Measurements from ENCODE around the gene ZNF530.

ZNF530 gene

DNA sequence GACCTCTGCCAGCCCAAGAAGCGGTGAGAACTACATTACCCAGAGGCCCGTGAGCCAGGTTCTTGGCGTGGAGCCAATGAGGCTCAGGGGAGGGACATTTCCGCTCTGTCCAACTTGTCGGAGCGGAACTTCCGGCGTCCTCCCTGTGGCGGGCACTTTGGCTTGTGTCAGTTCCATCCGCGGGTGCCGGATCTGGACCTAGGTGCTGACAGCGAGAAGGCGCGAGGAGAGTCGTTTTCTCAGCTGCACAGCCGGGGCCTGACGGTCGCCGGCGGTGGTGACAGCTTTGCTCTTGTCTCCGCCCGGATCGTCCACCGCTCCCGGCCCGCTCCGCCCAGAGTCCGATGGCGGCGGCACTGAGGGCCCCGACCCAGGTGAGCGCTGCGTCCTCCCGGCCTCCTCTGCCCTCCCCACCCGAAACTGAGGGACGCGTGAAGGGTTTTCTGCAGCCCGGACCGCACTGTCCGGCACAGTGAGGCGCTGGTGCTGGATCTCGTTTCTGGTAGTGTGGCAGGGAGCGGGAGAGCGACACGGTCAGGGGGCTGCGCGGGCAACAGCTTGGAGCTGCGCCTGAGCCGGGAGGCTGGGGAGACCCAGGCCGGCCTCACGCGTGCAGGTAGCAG, at the start of gene ZNF530:
ZNF530 (plus strand) TSS at position 125 of the 623 bp plus-strand sequence. CDS start 4,461 bp downstream, outside the sequence.
- peak; percentile 82 for DNase-seq

DNA sequence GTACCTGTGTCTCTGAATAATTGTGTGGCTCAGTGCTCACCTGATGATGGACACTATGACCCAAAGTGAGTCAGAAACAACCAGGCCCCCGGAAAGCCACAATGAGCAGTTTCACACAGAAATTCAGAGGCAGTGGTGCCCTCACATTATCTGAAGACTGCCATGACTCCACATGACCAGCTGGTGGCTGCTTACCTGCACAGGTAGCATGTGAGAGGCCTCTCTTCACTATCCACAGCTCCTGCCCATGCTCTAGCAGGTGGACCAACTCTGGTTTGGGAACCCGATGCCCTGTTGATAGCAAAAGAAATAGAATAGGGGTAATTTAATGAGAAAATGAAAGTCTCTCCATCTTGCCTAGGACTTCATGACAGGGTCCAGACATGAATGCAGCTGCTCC, 47.3 kb upstream of the ZNF530 start:
- no peak for DNase-seq

DNA sequence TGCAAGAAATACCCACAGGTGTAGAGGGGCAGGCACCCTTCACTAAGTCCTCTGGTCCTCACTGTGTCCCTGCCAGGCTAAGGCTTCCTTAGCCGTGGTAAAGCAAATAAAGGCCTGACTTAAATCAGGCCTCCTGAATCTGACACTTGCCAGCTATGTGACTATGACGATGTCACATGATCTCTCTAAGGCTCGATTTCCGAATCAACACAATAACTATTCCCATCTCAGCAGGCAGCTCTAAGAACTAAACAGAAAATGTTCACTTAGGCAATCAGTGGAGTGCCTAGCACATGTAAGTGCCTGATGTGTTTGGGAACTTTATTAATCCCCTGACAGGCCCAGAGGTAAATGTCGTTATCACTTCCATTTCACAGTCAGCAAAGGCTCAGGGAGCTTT, 42.0 kb upstream of the ZNF530 start:
- no peak for DNase-seq

DNA sequence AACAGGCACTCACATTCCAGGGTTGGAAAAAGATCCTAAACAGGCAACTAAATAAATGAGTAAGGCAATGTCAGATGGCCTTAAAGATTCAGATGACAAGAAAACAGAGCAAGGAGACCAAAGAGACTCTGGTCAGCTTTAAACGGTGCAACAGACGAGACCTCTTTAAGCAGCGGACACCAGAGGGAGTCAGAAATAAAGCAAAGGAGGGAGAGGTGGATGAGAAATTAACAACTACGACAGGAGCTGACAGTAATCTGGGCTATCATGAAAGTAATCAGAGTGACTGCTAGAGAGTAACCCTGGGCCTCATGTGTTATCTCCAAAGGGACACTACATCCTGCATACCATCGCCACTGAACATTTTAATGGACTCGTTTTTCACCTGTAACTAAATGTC, 41.2 kb upstream of the ZNF530 start:
- DNase-seq = no peak

DNA sequence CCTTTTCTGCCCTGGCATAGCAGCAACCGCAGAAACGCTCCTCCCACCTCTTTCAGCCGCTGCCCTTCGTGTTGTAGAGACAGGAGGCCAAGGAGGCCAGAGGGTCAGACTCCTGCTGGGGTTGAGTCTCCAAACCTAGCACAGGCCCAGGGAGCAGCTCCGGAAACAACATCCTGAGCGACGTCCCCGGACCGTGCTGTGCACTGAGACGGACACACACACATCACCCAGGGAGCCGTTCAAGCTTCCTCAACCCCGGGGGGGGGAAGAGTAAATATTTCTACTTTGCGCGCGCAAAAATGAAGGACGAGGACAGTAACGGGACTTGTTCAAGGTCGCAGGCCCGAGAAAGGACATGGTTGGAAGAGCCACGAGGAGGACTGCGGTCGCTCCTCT, 40.7 kb upstream of the ZNF530 start:
- DNase-seq = no peak

DNA sequence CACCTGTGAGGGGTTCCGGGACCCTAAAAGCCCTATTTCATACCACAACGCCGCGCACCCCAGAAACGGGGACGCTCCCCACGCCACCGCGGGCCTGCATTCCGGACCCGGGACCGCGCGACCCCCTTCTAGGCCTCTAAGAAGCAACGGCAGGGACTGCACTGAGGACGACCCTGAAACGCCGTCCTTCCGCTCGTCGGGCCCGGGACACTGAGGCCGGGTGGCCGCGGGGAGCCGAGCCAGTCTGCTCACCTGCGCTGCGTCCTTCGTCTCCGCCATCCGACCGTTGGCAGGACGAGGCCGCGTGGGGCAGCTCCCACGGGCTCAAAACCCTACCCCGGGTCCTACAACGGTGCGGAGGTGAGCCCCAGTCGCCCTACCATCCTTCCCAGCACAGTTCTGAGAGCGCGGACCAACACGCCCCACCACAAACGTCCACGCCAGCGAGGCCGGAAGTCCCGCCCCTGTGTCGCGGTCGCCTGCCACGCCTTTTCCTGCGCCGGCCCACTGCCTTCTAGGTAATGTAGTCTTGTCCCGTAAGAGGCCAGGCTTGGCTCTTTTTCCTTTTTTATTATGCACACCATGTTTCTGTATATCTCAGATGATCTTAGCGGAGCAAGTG, 40.2 kb upstream of the ZNF530 start, which contains the start of gene ZNF550:
ZNF550 (minus strand) TSS at position 460 of the 622 bp plus-strand sequence; CDS start at position 279, 181 bp downstream.
- DNase-seq = peak; percentile 86

DNA sequence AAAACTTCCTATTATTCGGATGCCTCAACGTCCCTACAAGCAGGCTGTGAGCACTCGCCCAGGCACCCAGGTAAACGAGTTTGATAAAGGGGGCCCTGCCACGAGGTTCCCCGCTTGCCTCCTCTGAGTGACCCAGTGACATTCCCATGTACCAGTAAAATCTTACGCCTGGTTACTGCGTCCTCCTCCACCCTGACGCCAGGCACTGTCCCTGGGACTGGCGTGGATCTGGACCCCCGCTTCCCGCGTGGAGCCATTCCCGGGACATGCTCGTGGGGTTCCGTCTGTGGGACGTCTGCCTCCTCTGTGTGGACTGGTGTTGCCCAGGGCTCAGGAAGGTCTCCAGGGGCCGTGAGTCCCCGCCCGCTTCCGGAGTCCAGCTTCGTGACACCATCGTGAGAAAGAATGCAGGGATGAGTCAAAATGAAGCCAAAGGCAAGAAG, 39.6 kb upstream of the ZNF530 start:
- DNase-seq = no peak

DNA sequence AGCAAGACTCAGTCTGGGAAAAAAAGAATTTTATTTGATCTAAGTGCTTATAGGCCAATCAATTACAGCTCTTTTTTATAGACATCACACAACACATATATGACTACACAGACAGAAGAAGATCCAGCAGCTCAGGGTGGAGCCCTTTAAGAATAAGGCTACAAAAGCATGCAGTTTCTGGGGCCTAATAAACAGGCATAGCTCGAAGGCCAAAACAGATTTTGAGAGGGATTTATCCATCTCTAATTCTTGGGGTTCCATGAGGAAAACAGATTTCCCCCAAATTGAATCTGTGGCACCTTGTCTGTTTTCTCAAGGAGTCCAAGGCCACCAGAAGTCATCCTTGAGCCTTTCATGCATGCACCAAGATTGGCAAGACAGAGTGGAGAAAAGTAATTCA, 36.1 kb upstream of the ZNF530 start:
- no peak for DNase-seq

DNA sequence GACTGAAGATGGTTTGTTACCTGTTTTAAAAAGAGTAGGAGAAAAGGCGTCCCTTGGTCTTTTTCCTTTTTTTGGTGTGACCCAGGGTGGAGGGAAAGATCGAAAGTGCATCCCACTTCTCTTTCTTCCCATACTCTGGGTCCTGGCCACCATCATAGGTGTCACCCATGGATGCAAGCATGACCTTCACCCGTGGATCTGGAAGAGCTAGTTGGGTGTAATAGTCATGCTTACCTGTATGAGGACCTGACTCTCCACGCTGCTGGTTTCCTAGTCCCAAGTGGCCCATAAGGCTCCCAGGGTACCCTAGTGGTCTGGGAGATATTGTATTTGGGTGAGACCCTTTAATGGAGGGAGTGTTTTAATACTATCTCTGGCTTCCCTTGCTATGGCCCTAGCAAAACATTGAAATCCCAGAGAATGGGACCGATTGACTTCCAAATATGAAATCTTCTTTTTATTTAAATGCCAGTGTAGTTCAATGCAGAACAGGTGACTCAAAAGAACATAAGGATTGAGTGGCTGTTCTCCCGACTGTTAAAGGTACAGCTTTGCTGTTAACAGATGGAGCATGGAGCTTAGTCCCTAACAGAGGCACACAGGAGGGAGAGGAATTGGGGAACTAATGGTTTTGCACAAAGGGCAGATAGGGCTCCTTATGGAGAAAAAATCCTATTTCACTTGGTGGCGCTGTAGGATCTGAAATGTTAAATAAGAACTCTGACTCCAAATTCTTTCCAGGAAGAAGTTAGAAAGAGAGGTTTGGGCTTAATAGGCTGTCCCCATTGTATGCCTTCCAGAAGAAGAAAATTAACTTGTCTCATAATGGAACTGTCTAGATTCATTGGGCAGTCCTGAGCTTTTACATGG, 33.1 kb upstream of the ZNF530 start:
- no peak for DNase-seq

DNA sequence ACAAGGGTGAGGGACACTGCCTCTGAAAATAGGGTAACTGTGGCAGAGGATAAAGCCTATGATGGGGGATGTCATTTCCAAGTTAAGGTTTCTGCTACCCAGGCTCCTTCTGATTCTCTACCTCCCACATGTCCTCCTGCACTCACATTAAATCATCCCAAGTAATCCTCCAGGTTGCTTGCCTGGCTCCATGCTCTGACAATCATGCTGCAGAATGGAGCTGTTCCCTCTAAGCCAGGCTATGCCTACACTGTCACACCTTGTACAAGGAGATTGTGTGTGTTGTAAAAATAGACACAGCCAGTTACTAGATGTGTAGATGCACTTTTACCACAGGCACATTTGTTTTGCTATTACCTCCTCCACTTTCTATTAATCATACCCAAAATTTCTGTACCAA, 29.0 kb upstream of the ZNF530 start:
- DNase-seq = no peak

DNA sequence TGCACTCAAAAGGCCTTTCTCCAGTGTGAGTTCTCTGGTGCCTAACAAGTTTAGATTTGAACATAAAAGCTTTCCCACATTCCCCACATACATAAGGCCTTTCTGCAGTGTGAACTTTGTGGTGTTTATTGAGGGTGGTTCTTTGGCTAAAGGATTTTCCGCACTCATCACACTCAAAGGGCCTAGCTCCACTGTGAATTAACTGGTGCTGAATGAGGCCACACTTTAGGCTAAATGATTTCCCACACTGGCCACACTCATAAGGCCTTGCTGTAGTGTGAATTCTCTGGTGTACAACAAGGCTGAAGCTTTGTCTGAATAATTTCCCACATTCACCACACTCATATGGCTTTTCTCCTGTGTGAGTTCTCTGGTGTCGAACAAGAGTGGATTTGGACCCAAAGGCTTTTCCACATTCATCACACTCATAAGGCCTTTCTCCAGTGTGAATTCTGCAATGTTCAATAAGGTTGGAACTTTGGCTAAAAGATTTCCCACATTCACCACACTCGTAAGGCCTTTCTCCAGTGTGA, 27.2 kb upstream of the ZNF530 start:
- DNase-seq = no peak

DNA sequence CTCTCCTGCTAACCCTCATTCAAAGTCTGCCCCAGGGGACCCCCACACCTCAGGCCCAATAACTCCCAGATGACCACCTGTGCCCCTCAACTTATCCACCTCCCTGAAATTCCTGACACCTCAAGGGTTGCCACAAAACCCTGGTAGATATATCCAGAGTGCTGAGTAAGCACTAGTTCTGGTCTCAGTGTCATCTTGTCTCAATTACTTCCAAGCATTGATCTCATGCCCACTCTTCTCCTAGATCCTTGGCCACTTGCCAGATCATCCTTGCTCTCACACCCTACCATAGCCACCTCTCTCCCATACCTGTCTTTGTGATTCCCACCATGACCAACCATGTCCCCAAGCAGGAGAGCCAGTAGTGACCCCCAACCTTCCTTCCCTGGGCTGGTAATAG, 23.0 kb upstream of the ZNF530 start:
- DNase-seq = no peak

DNA sequence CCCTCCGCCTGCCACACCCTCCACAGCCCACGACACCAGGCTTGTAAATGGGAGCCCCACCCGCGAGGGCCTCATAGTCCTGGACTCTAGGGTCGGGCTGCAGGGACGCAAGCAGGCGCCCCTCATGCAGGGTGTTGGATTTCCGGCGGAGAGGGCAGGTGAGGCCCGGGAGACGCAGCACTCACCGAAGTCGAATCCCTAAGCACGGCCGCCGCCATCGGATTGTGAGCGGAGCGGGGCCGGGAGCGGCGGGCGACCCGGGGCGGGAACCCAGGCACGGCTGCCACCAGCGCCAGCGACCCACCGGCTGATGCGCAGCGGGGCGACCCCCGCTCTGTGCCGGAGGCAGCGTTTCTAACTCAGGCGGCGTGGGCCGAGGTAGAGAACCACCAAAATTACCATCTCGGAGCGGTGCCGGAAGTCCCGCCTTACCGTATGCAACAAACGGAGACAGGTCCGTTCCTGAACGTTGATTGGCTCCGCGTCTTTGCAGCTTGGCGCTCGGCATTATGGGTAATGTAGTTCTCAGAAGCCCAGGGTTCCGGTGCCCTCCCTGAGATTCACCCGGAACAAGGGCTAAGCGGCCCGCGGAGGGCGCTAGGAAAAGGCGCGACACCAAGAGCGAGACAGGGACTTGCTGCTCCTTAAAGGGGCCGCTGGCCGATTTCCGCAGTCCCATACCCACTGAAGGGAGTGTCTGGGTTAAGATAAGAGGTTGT, 21.0 kb upstream of the ZNF530 start, which contains the start of gene ZNF416:
ZNF416 (minus strand) TSS at position 425 of the 719 bp plus-strand sequence; CDS start at position 218, 207 bp downstream.
- peak; percentile 93 for DNase-seq

DNA sequence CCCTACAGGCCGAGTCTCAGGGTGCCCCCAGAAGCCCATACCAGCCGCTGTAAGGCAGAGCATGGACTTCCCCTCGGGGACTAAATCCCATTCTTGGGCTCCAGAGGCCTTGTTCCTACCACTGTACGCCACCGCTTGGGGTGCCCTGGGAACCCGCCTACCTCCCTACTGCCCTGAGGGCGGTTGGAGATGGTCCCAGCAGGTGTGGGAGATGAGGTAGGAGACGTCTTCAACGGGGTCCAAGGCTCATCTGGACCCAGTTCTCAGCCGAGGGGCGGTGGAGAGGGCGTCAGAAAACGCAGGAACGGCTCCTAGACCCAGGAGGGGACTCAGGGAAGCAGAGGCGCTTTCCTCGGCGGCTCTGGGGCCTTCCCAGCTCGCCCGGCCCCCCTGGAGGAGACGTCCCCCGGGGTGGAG, 16.6 kb upstream of the ZNF530 start:
- DNase-seq = no peak

DNA sequence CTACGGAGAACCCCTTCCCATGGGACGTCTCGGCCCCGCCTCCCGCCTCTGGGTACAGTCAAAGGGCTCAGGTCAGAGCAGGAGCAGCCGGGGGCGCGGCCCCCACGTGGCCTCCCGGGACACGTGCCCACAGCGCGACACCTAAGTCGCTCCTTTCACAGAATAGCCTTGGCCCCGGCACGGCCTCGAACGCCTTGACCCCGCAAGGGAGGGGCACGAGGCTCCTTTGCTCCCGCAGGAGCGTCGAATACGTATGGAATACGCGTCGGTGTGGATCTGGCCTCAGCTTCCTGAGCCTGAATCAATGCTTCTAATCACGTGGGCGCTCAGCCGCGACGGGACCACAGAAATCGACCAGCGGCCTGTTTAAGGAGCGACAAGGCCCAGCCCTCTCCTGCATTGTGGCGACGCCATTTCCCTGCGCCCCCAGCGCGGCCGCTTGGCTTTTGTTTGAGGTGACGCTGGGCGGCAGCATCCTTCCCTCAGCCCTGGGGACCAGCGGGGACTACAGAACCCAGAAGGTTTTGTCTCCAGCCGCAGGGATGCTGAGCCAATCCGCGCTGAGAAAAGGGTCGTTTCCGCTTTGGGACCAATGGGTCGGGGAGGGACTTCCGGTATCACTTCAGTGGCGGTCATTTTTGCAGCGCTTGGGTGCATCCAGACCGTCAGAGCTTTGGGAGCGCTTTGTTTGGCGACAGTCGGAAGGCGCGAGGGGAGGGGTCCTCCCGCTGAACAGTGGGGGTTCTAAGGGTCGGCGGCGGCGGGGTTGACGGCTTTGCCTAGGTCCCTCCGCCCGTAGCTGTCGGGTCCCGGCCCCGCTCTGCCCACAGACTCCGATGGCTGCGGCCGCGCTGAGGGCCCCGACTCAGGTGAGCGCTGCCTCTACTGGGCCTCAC, 15.9 kb upstream of the ZNF530 start, which contains the start of gene ZIK1:
ZIK1 (plus strand) TSS at position 625 of the 896 bp plus-strand sequence; CDS start at position 837, 212 bp downstream.
- peak; percentile 85 for DNase-seq

DNA sequence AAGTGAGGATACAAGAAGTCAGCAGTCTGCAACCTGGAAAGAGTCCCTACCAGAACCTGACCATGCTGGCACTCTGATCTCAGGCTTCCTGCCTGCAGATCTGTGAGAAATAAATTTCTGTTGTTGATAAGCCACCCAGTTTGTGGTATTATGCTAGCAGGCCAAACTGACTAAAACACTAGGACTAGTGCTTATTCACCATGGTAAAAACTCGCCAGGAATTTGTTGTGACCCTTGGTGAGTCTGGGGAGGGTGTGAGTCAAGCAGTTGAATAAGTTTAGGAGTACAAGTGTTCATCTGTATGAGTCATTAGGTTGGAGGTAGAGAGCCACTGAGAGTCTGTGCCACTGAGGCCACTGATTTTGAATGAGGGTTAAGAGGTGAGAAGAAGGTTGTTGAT, 12.2 kb upstream of the ZNF530 start:
- DNase-seq = no peak

DNA sequence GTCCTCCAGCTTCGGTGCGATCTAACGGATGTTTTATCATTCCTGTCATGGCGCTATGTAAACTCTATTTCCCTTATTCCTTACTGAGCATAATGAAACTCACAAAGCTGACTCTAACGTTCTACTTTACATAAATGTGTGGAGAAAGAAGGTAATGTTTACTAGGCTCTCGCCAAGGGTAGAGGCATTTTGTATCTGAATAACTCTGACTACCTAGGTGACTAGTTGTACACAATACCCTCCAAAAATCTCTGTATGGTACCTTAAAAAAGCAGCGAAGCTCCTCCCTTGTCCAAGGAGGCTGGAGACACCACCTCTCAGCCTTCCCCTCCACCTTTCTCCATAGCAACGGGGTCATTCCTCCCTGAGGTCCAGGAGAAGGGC, 316 bp upstream of the ZNF530 start:
- DNase-seq = no peak

DNA sequence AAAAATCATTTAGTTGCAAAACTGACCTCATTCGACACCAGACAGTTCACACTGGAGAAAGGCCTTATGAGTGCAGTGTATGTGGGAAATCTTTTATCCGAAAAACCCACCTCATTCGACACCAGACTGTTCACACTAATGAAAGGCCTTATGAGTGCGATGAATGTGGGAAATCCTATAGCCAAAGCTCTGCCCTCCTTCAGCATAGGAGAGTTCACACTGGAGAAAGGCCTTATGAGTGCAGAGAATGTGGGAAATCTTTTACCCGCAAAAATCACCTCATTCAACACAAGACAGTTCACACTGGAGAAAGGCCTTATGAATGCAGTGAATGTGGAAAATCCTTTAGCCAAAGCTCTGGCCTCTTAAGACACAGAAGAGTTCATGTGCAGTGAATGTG, 7.2 kb downstream of the ZNF530 start:
- DNase-seq = no peak

DNA sequence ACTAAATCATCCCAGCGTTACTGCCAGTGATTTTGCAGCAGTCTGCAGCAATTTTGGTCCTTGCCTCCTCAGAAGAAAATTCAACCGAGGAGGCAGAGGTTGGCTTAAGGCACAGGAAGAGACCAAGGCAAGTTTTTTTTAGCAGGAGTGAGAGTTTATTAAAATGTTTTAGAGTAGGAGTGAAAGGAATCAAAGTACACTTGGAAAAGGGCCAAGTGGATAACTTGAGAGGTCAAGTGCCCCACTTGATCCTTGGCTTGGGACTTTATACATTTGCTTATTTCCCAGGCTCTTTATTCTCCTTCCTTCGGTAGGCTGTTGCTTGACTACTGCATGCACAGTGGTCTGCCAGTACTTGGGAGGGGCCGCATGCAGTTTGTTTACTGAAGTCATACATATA, 11.4 kb downstream of the ZNF530 start:
- DNase-seq = no peak

DNA sequence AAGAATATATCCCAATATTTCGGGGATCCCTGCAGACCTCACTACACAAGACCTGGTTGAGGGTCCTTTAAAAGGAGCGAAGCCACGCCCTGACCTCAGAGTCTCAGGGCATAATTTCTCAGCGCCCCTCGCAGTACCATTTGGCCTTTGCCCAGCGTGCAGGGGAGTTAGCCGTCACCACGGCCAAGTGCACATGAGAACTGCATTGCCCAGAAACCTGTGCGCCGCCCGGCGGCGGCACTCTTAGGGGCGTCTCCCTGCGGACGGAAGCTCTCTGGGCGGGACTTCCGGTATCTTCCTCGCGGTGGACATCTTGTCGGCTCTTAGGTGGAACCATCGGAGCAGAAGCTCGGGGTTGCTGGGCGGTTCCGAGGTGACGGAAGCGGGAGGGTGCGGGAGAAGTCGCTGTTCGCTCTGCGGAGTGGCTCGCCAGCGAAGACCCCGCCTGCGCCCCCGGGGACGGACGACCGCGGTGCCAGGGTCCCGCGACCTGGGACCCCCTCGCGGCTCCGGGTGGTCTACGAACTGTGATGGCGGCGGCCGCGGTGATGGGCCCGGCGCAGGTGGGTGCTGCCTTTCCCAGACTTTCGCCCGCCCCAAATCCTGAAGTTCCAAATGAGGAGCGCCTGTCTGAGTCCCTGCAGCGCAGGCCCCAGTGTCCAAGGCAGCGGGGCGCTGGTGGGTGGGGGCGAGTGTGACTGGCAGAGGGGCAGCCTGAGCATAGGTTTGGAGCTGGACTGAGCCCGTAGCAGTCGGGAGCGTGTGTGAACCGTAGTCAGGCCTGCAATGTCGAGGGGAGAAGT, 14.5 kb downstream of the ZNF530 start, which contains the start of gene ZNF134:
ZNF134 (plus strand) TSS at position 302 of the 803 bp plus-strand sequence. CDS start 5,227 bp downstream, outside the sequence.
- peak; percentile 89 for DNase-seq
